KMS-11 (cell line): ENCODE data around the gene TLCD3A.
A peak's percentile ranks its signal among the peaks of the same experiment; 100 is the strongest.

ENCODE experiments used
- H2AFZ ChIP-seq: fragments of 200-600 bp; sonication (generic); 2 replicates; pipeline ENCODE4 v1.6.1; 2016; ENCODE audit warnings: antibody characterized with exemption, mixed run types, low read depth
- H3K27ac ChIP-seq: fragments of 200-600 bp; sonication (generic); 2 replicates; pipeline ENCODE4 v1.6.1; 2016; ENCODE audit warnings: mild to moderate bottlenecking, mixed run types
- H3K27me3 ChIP-seq: fragments of 200-600 bp; sonication (generic); 2 replicates; pipeline ENCODE4 v1.6.1; 2017; ENCODE audit warnings: mild to moderate bottlenecking, low read depth, mixed run types, moderate library complexity; ENCODE audit not compliant: insufficient read depth
- H3K36me3 ChIP-seq: fragments of 200-600 bp; sonication (generic); 2 replicates; pipeline ENCODE4 v1.6.1; 2017; ENCODE audit warnings: mild to moderate bottlenecking, mixed run types; ENCODE audit not compliant: insufficient read depth
- H3K4me1 ChIP-seq: fragments of 200-600 bp; sonication (generic); 2 replicates; pipeline ENCODE4 v1.6.1; 2016; ENCODE audit warnings: mild to moderate bottlenecking, low read depth, mixed run types; ENCODE audit not compliant: poor library complexity, severe bottlenecking
- H3K4me2 ChIP-seq: fragments of 200-600 bp; sonication (generic); 2 replicates; pipeline ENCODE4 v1.7.0; 2016; ENCODE audit warnings: mild to moderate bottlenecking, mixed run types
- H3K4me3 ChIP-seq: fragments of 200-600 bp; sonication (generic); IDR thresholded peaks from 2 replicates; pipeline ENCODE4 v1.6.1; 2017; ENCODE audit warnings: low read depth, low read length, mixed read lengths; ENCODE audit not compliant: insufficient read depth
- H3K79me2 ChIP-seq: fragments of 200-600 bp; sonication (generic); 2 replicates; pipeline ENCODE4 v1.6.1; 2016; ENCODE audit warnings: low read depth, mixed run types; ENCODE audit not compliant: insufficient read depth
- H3K9ac ChIP-seq: fragments of 200-600 bp; sonication (generic); 2 replicates; pipeline ENCODE4 v1.6.1; 2016; ENCODE audit warnings: mild to moderate bottlenecking, mixed run types
- H4K20me1 ChIP-seq: fragments of 200-600 bp; sonication (generic); 2 replicates; pipeline ENCODE4 v1.6.1; 2016; ENCODE audit warnings: mild to moderate bottlenecking, mixed run types; ENCODE audit not compliant: insufficient read depth
- CTCF ChIP-seq: fragments of 200-600 bp; sonication (generic); conservative IDR thresholded peaks from 2 replicates; pipeline ENCODE4 v1.6.1; 2017; ENCODE audit warnings: low read depth, mild to moderate bottlenecking, antibody characterized with exemption, low read length, moderate library complexity, mixed read lengths

The TLCD3A gene

GRCh38 chr17:726271-726919, 6.0 kb upstream of the TLCD3A start:
- Histone ChIP-seq H3K9ac (no peak overlapping the region), H3K4me2 (no peak overlapping the region), H4K20me1 (no peaks in the 10 kb centered on the region), H3K27ac (no peak overlapping the region), H2AFZ (no peak overlapping the region), H3K79me2 (no peaks in the 10 kb centered on the region), H3K36me3 (no peaks in the 10 kb centered on the region), H3K4me3 (no peak overlapping the region), H3K4me1 (no peaks in the 10 kb centered on the region), H3K27me3 (no peaks in the 10 kb centered on the region)
- no peak for TF ChIP-seq CTCF

GRCh38 chr17:728911-729310, 3.5 kb upstream of the TLCD3A start:
- no peak overlapping the region for H3K4me2 ChIP-seq
- H3K27ac ChIP-seq = no peak overlapping the region
- H3K4me1 ChIP-seq = no peaks in the 10 kb centered on the region
- no peaks in the 10 kb centered on the region for H3K36me3 ChIP-seq
- no peaks in the 10 kb centered on the region for H3K79me2 ChIP-seq
- H2AFZ ChIP-seq = no peak overlapping the region
- no peaks in the 10 kb centered on the region for H3K27me3 ChIP-seq
- TF ChIP-seq CTCF = no peak
- no peaks in the 10 kb centered on the region for H4K20me1 ChIP-seq
- no peak overlapping the region for H3K4me3 ChIP-seq
- no peak overlapping the region for H3K9ac ChIP-seq

GRCh38 chr17:731644-732066, 741 bp upstream of the TLCD3A start:
- H3K27me3 ChIP-seq = no peaks in the 10 kb centered on the region
- H3K4me3 ChIP-seq = no peak overlapping the region
- H2AFZ ChIP-seq = no peak overlapping the region
- no peak overlapping the region for H3K4me2 ChIP-seq
- H3K4me1 ChIP-seq = no peaks in the 10 kb centered on the region
- no peaks in the 10 kb centered on the region for H3K79me2 ChIP-seq
- H3K36me3 ChIP-seq = no peaks in the 10 kb centered on the region
- H3K27ac ChIP-seq = no peak overlapping the region
- no peaks in the 10 kb centered on the region for H4K20me1 ChIP-seq
- no peak for TF ChIP-seq CTCF
- no peak overlapping the region for H3K9ac ChIP-seq

DNA sequence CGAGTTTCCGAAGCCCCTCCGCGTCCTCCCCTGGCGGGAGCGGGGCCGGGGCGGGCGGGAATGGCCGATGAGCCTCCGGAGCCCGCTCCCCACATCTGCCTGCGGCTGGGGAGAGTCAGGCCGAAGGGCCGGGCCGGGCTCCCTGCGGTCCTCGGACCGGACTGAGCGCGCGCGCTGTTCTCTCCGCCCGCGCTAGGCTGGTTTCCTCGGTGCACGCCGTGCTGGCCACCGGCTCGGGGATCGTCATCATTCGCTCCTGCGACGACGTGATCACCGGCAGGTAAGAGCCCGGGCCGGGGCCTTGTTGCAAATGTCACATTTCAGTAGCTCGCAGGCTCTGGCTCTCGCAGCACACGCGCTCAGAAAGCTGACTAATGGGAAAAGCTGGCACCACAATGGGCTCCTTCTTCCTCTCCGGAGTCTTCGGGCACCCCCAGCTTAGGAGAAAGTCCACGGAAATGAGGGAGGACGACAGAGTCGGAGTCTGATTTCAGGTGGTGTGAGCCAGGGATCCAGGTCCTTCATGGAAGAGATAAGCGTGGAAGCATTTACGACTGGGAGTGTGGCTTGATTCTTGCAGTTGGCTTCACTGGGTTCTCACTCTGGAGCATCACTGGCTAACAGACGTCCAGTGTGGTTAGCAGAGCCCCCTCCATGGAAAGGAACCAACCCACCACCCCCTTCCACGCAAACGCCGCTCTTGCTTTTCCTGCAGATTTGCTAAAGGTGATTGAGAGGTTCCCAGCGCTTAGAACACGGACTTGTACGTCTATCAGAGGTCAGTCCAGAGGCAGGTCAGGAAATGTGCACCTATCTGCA, 715 bp downstream of the TLCD3A start:
- Histone ChIP-seq H3K27ac (no peak overlapping the region), H3K36me3 (no peaks in the 10 kb centered on the region), H3K79me2 (no peaks in the 10 kb centered on the region), H3K4me2 (peak overlapping the region; percentile 29; the same call in 1 of the 2 replicates), H4K20me1 (no peaks in the 10 kb centered on the region), H3K27me3 (no peaks in the 10 kb centered on the region), H3K4me1 (no peaks in the 10 kb centered on the region), H3K9ac (peak overlapping the region; percentile 37; the same call in 1 of the 2 replicates), H2AFZ (no peak overlapping the region), H3K4me3 (no peak overlapping the region)
- TF ChIP-seq CTCF = no peak
